ENCODE measurements around the gene HMGB2.

GRCh38 chr4:173282626-173283025, 51.5 kb downstream of the HMGB2 start:
- no peak for TF ChIP-seq POLR2AphosphoS5 (IDR thresholded peaks at IDR 0.05; ENCODE audit: low read depth, low read length)
- TF ChIP-seq CTCF (IDR thresholded peaks at IDR 0.05; ENCODE audit: control extremely low read depth in 1 of 3, insufficient read depth in 1 of 3, low read depth in 1 of 3, low read length in 3 of 3): no peak
- TF ChIP-seq YY1 (IDR thresholded peaks at IDR 0.05; ENCODE audit: low read depth, low read length): no peak
- TF ChIP-seq SP1 (IDR thresholded peaks at IDR 0.05; ENCODE audit: low read depth, low read length): no peak
- no peak for TF ChIP-seq CHD1 (IDR thresholded peaks at IDR 0.05; ENCODE audit: low read depth, low read length)
- TF ChIP-seq EP300 (IDR thresholded peaks at IDR 0.05; ENCODE audit: borderline replicate concordance in 1 of 2, low read depth in 2 of 2, low read length in 2 of 2): no peak
